ENCODE measurements around the gene VMP1. TPM values are rescaled to one million over a fixed set of nuclear protein-coding genes. Genes with fewer than 3 reads are reported as not detected.

Gene VMP1
- polyA plus RNA-seq, 4 donors = 62.1 to 178 (median 97.2) TPM

- H3K27ac ChIP-seq (ENCODE audit: low read depth in 1 of 3, low read length in 2 of 3) = no peak overlapping the region
- H3K4me1 ChIP-seq (ENCODE audit: control insufficient read depth in 3 of 3, insufficient read depth in 2 of 3, low read depth in 1 of 3, low read length in 2 of 3) = peaks cover 2 to 18% (median 6%) of the 10 kb centered on the region in 3 donors
- H3K36me3 ChIP-seq (ENCODE audit: control insufficient read depth in 3 of 3, insufficient read depth in 2 of 3, low read depth in 1 of 3, low read length in 3 of 3) = peaks cover 0 to 11% (median 1%) of the 10 kb centered on the region in 3 donors
- WGBS, 3 donors = 94 to 97% (median 96%) methylated on average over 2 of the region's 2 CpGs
- H3K4me3 ChIP-seq (ENCODE audit: low read depth in 1 of 3, low read length in 3 of 3) = no peak overlapping the region
- FAIRE-seq = no peak
- no peak for DNase-seq
- H3K27me3 ChIP-seq (ENCODE audit: control insufficient read depth in 3 of 3, insufficient read depth in 3 of 3, low read length in 3 of 3) = no peaks in the 10 kb centered on the region
- no peaks in the 10 kb centered on the region for H3K9me3 ChIP-seq (ENCODE audit: control insufficient read depth in 2 of 2, insufficient read depth in 1 of 2, low read depth in 1 of 2, low read length in 1 of 2)
These were observed 5.4 kb downstream of the VMP1 start for GRCh38 chr17:59712862-59713261.

DNA sequence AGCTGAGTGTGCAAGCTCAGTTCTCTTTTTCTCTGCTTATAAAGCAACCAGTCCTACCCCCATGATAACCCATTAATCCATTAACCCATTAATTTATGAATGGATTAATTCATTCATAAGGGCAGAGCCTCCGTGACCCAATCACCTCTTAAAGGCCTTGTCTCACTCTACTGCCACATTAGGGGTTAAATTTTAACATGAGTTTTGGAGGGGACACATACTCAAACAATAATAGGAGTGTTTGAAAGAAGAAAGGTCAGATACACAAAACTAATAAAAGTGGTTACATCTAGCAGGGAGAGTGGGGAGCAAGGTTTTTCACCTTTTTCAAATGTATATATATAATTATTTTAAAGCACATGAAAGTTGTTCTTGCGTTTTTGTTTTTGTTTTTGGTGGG, 6.8 kb downstream of the VMP1 start:
- H3K4me1 ChIP-seq (ENCODE audit: control insufficient read depth in 3 of 3, insufficient read depth in 2 of 3, low read depth in 1 of 3, low read length in 2 of 3) = peaks cover 2 to 18% (median 6%) of the 10 kb centered on the region in 3 donors
- peaks cover 0 to 17% (median 1%) of the 10 kb centered on the region in 3 donors for H3K36me3 ChIP-seq (ENCODE audit: control insufficient read depth in 3 of 3, insufficient read depth in 2 of 3, low read depth in 1 of 3, low read length in 3 of 3)
- no peak overlapping the region for H3K4me3 ChIP-seq (ENCODE audit: low read depth in 1 of 3, low read length in 3 of 3)
- H3K9me3 ChIP-seq (ENCODE audit: control insufficient read depth in 2 of 2, insufficient read depth in 1 of 2, low read depth in 1 of 2, low read length in 1 of 2) = no peaks in the 10 kb centered on the region
- FAIRE-seq = no peak
- no peak for DNase-seq
- 75 to 91% (median 88%) methylated on average over 2 of the region's 2 CpGs for WGBS, 3 donors
- no peaks in the 10 kb centered on the region for H3K27me3 ChIP-seq (ENCODE audit: control insufficient read depth in 3 of 3, insufficient read depth in 3 of 3, low read length in 3 of 3)
- no peak overlapping the region for H3K27ac ChIP-seq (ENCODE audit: low read depth in 1 of 3, low read length in 2 of 3)

DNA sequence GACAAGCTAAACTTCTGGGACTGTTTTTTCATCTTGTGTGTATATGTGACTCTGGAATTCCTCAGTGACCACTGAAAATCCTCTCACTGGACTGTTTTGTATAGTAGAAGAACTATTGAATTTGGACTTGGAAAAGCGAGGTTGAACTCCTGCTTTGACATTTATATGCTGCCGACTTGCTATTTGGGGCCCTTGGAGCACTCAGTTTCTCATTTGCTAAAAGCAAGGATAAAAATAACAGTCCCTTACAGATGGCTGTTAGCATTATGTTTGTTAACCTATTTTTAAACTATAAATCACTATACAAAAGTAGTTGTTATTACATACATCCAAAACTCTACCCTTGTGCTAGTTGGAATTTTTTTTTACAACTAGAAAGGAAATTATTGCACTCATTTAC, 9.0 kb downstream of the VMP1 start:
- no peak for FAIRE-seq

GRCh38 chr17:59719526-59719925, 12.1 kb downstream of the VMP1 start:
- Histone ChIP-seq H3K4me3 (ENCODE audit: low read depth in 1 of 3, low read length in 3 of 3) (no peak overlapping the region), H3K4me1 (ENCODE audit: control insufficient read depth in 3 of 3, insufficient read depth in 2 of 3, low read depth in 1 of 3, low read length in 2 of 3) (peaks cover 2 to 24% (median 4%) of the 10 kb centered on the region in 3 donors), H3K27me3 (ENCODE audit: control insufficient read depth in 3 of 3, insufficient read depth in 3 of 3, low read length in 3 of 3) (no peaks in the 10 kb centered on the region), H3K9me3 (ENCODE audit: control insufficient read depth in 2 of 2, insufficient read depth in 1 of 2, low read depth in 1 of 2, low read length in 1 of 2) (no peaks in the 10 kb centered on the region), H3K36me3 (ENCODE audit: control insufficient read depth in 3 of 3, insufficient read depth in 2 of 3, low read depth in 1 of 3, low read length in 3 of 3) (peaks cover 0 to 17% (median 1%) of the 10 kb centered on the region in 3 donors), H3K27ac (ENCODE audit: low read depth in 1 of 3, low read length in 2 of 3) (no peak overlapping the region)
- DNase-seq (no peak), FAIRE-seq (no peak)

More for the DNA sequence above, 9.0 kb downstream of the VMP1 start:
- DNase-seq = no peak
- Histone ChIP-seq H3K4me3 (ENCODE audit: low read depth in 1 of 3, low read length in 3 of 3) (no peak overlapping the region), H3K4me1 (ENCODE audit: control insufficient read depth in 3 of 3, insufficient read depth in 2 of 3, low read depth in 1 of 3, low read length in 2 of 3) (peaks cover 2 to 18% (median 6%) of the 10 kb centered on the region in 3 donors), H3K36me3 (ENCODE audit: control insufficient read depth in 3 of 3, insufficient read depth in 2 of 3, low read depth in 1 of 3, low read length in 3 of 3) (peaks cover 0 to 17% (median 1%) of the 10 kb centered on the region in 3 donors), H3K27me3 (ENCODE audit: control insufficient read depth in 3 of 3, insufficient read depth in 3 of 3, low read length in 3 of 3) (no peaks in the 10 kb centered on the region), H3K9me3 (ENCODE audit: control insufficient read depth in 2 of 2, insufficient read depth in 1 of 2, low read depth in 1 of 2, low read length in 1 of 2) (no peaks in the 10 kb centered on the region), H3K27ac (ENCODE audit: low read depth in 1 of 3, low read length in 2 of 3) (no peak overlapping the region)
- 90 to 95% (median 92%) methylated on average over 2 of the region's 2 CpGs for WGBS, 3 donors

- no peak overlapping the region for H3K4me3 ChIP-seq (ENCODE audit: low read depth in 1 of 3, low read length in 3 of 3)
- peaks cover 3 to 22% (median 4%) of the 10 kb centered on the region in 3 donors for H3K4me1 ChIP-seq (ENCODE audit: control insufficient read depth in 3 of 3, insufficient read depth in 2 of 3, low read depth in 1 of 3, low read length in 2 of 3)
- peak overlapping the region; percentile 32 to 64 (median 59) for H3K27ac ChIP-seq (ENCODE audit: low read depth in 1 of 3, low read length in 2 of 3)
- FAIRE-seq = no peak
- H3K27me3 ChIP-seq (ENCODE audit: control insufficient read depth in 3 of 3, insufficient read depth in 3 of 3, low read length in 3 of 3) = no peaks in the 10 kb centered on the region
- DNase-seq = no peak
- no peaks in the 10 kb centered on the region for H3K9me3 ChIP-seq (ENCODE audit: control insufficient read depth in 2 of 2, insufficient read depth in 1 of 2, low read depth in 1 of 2, low read length in 1 of 2)
- 83 to 93% (median 84%) methylated on average over 4 of the region's 4 CpGs for WGBS, 3 donors
- H3K36me3 ChIP-seq (ENCODE audit: control insufficient read depth in 3 of 3, insufficient read depth in 2 of 3, low read depth in 1 of 3, low read length in 3 of 3) = peaks cover 0 to 11% (median 0%) of the 10 kb centered on the region in 3 donors
These were observed 15.2 kb downstream of the VMP1 start for GRCh38 chr17:59722623-59723022.

DNA sequence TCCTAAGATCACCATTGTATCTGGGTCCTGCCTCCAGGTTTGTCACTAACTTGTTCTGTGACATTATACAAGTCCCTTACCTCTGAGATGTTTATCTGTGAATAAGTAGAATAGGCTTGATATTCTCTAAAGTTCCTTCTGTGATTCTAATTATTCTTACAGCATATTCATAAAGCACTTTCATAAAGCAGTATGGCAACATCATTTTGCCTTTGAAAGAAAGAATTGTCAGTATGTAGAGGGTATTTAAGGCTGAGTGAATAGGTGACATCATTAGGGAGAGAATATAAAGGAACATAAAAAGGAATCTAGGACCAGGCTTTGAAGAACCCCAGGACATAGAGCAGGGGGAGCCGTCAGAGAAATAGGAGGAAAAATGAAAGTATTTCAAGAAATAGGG, 15.6 kb downstream of the VMP1 start:
- Histone ChIP-seq H3K27ac (ENCODE audit: low read depth in 1 of 3, low read length in 2 of 3) (peak overlapping the region; percentile 27 to 64 (median 59)), H3K36me3 (ENCODE audit: control insufficient read depth in 3 of 3, insufficient read depth in 2 of 3, low read depth in 1 of 3, low read length in 3 of 3) (peaks cover 0 to 9% (median 0%) of the 10 kb centered on the region in 3 donors), H3K9me3 (ENCODE audit: control insufficient read depth in 2 of 2, insufficient read depth in 1 of 2, low read depth in 1 of 2, low read length in 1 of 2) (no peaks in the 10 kb centered on the region), H3K27me3 (ENCODE audit: control insufficient read depth in 3 of 3, insufficient read depth in 3 of 3, low read length in 3 of 3) (no peaks in the 10 kb centered on the region), H3K4me1 (ENCODE audit: control insufficient read depth in 3 of 3, insufficient read depth in 2 of 3, low read depth in 1 of 3, low read length in 2 of 3) (peaks cover 3 to 22% (median 4%) of the 10 kb centered on the region in 3 donors), H3K4me3 (ENCODE audit: low read depth in 1 of 3, low read length in 3 of 3) (no peak overlapping the region)
- no peak for FAIRE-seq
- DNase-seq = peak in 1 of 2 donors; percentile 24
- 18 to 44% (median 29%) methylated on average over 1 of the region's 1 CpG for WGBS, 3 donors

DNA sequence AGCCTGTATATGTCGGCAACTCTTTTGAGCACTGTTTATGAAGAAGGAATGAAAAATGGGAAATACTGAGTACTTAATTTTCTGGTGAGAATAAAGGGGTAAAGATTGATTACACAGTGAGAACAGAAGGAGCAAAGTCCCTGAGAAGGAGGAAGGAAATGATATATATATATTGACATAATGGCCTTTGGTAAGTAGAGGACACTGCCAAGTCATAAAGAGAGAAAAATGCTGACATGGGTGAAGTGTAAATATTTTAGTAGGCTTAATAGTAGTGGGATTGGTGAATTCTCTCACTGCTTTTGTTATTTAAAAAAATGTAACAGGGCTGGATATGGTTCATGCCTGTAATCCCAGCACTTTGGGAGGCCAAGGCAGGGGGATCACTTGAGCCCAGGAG, 16.2 kb downstream of the VMP1 start:
- peak; percentile 62 to 87 for DNase-seq
- Histone ChIP-seq H3K9me3 (ENCODE audit: control insufficient read depth in 2 of 2, insufficient read depth in 1 of 2, low read depth in 1 of 2, low read length in 1 of 2) (no peaks in the 10 kb centered on the region), H3K27ac (ENCODE audit: low read depth in 1 of 3, low read length in 2 of 3) (peak overlapping the region; percentile 47 to 65 (median 64)), H3K27me3 (ENCODE audit: control insufficient read depth in 3 of 3, insufficient read depth in 3 of 3, low read length in 3 of 3) (no peaks in the 10 kb centered on the region), H3K36me3 (ENCODE audit: control insufficient read depth in 3 of 3, insufficient read depth in 2 of 3, low read depth in 1 of 3, low read length in 3 of 3) (peaks cover 0 to 6% (median 0%) of the 10 kb centered on the region in 3 donors), H3K4me1 (ENCODE audit: control insufficient read depth in 3 of 3, insufficient read depth in 2 of 3, low read depth in 1 of 3, low read length in 2 of 3) (peaks cover 3 to 22% (median 4%) of the 10 kb centered on the region in 3 donors), H3K4me3 (ENCODE audit: low read depth in 1 of 3, low read length in 3 of 3) (no peak overlapping the region)
- no peak for FAIRE-seq
- 19 to 44% (median 31%) methylated on average over 1 of the region's 1 CpG for WGBS, 3 donors

DNA sequence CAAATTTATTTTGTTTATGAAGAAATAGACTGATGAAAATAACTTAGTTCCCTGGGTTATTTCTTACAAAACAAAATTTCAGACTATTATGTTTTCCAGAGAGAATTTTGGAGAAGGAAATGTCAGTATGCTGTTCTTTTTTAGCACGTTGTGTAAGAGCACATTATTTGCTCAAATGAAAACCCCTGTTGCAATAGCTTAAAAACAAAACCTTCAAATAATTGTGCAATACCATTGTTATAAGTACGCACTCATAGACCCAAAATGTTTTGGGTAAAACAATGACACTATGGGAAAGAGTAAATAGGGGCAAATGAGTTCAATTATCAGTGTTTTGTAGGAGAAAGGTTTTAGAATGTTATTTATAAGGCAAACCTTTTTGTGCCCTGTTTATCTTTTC, 18.2 kb downstream of the VMP1 start:
- Histone ChIP-seq H3K4me1 (ENCODE audit: control insufficient read depth in 3 of 3, insufficient read depth in 2 of 3, low read depth in 1 of 3, low read length in 2 of 3) (peaks cover 3 to 26% (median 4%) of the 10 kb centered on the region in 3 donors), H3K9me3 (ENCODE audit: control insufficient read depth in 2 of 2, insufficient read depth in 1 of 2, low read depth in 1 of 2, low read length in 1 of 2) (no peaks in the 10 kb centered on the region), H3K4me3 (ENCODE audit: low read depth in 1 of 3, low read length in 3 of 3) (no peak overlapping the region), H3K27ac (ENCODE audit: low read depth in 1 of 3, low read length in 2 of 3) (no peak overlapping the region), H3K27me3 (ENCODE audit: control insufficient read depth in 3 of 3, insufficient read depth in 3 of 3, low read length in 3 of 3) (no peaks in the 10 kb centered on the region), H3K36me3 (ENCODE audit: control insufficient read depth in 3 of 3, insufficient read depth in 2 of 3, low read depth in 1 of 3, low read length in 3 of 3) (peaks cover 0 to 10% (median 0%) of the 10 kb centered on the region in 3 donors)
- DNase-seq (no peak), FAIRE-seq (no peak)
- WGBS, 3 donors = 47 to 74% (median 67%) methylated on average over 2 of the region's 2 CpGs
